Astrocyte of the spinal cord (primary cell): ENCODE results near the gene BCAS4.
A peak's percentile ranks its signal among the peaks of the same experiment; 100 is the strongest.

Source experiments
- DNase-seq: peaks from one replicate; pipeline ENCODE4 v3.0.0; 2011; ENCODE audit warnings: low read depth, low spot score
- H3K4me3 ChIP-seq: 2 replicates; pipeline ENCODE4 v1.5.1; 2011; ENCODE audit warnings: low read depth, mild to moderate bottlenecking, low read length, moderate library complexity
- in situ Hi-C: cut with HindIII; loops from 2 replicates; pipeline ENCODE4 v1.10.0; 2017; ENCODE audit warnings: low sequenced_read_pairs
- TF ChIP-seq, protein P1 (sequence below): IDR thresholded peaks from 2 replicates; pipeline ENCODE4 v1.5.1; 2012; ENCODE audit warnings: low read depth, mild to moderate bottlenecking, low read length, inconsistent platforms

BCAS4 gene

DNA sequence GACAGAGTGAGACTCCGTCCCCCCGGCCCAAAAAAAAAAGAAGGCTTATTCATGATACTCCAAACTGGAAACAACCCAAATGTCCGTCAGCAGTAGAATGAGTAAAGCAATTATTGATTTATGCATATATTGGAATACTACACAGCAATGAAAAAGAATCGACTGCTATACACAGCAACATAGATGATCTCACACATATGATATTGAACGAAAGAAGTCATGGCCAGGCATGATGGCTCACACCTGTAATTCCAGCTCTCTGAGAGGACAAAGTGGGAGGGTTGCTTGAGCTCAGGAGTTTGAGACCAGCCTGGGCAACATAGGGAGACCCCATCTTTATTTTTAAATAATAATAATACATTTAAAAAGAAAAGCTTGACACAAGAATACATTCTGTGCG lies 28.5 kb downstream of the BCAS4 start:
- DNase-seq, result no peak
- H3K4me3 ChIP-seq, result no peak overlapping the region
- in situ Hi-C loops, result no loop called here
- TF ChIP-seq, protein P1, sequence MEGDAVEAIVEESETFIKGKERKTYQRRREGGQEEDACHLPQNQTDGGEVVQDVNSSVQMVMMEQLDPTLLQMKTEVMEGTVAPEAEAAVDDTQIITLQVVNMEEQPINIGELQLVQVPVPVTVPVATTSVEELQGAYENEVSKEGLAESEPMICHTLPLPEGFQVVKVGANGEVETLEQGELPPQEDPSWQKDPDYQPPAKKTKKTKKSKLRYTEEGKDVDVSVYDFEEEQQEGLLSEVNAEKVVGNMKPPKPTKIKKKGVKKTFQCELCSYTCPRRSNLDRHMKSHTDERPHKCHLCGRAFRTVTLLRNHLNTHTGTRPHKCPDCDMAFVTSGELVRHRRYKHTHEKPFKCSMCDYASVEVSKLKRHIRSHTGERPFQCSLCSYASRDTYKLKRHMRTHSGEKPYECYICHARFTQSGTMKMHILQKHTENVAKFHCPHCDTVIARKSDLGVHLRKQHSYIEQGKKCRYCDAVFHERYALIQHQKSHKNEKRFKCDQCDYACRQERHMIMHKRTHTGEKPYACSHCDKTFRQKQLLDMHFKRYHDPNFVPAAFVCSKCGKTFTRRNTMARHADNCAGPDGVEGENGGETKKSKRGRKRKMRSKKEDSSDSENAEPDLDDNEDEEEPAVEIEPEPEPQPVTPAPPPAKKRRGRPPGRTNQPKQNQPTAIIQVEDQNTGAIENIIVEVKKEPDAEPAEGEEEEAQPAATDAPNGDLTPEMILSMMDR, result no peak

DNA sequence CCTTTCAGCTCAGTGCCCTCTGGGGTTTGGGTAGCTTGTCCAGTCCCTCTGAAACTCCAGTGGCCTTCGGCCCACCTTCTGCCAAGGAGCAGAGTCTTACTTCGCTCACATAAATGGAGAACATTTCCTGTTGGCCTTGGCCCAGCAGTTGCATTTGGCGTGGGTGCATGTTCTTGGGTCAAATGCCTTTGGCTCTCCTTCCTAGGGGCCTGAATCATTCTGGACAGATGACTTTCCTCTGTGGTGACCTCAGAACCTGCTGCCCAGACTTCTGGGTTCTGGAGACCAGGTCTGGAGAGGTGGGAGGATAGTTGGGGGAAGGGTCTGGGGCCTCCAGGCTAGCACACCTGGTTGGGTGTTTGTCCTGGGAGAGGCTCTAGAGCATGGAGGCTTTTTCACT lies 29.3 kb downstream of the BCAS4 start:
- in situ Hi-C loops, result no loop called here

DNA sequence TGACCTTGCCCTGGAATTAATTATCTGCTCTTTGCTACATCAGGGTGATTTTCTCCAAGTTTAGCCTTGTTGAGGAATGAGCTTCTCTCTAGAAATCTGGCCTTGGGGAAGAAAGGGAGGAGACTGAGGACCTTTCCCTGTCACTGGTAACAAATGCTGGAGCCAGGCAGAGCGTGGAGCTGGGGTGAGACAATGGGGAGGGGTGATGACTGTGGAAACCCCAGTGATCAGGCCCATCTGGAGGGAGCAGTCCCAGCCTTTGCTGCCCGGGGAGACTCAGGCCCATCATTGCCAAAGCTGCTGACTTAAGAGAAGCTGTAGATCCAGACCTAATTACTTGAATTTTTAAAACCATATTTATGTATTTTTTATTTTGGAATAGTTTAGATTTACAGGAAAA lies 31.3 kb downstream of the BCAS4 start:
- in situ Hi-C loops, result no loop called here
- H3K4me3 ChIP-seq, result no peak overlapping the region
- TF ChIP-seq, protein P1, result no peak
- DNase-seq, result no peak

More for the DNA sequence above, 29.3 kb downstream of the BCAS4 start:
- TF ChIP-seq, protein P1, result no peak
- H3K4me3 ChIP-seq, result no peak overlapping the region
- peak; percentile 71 for DNase-seq

DNA sequence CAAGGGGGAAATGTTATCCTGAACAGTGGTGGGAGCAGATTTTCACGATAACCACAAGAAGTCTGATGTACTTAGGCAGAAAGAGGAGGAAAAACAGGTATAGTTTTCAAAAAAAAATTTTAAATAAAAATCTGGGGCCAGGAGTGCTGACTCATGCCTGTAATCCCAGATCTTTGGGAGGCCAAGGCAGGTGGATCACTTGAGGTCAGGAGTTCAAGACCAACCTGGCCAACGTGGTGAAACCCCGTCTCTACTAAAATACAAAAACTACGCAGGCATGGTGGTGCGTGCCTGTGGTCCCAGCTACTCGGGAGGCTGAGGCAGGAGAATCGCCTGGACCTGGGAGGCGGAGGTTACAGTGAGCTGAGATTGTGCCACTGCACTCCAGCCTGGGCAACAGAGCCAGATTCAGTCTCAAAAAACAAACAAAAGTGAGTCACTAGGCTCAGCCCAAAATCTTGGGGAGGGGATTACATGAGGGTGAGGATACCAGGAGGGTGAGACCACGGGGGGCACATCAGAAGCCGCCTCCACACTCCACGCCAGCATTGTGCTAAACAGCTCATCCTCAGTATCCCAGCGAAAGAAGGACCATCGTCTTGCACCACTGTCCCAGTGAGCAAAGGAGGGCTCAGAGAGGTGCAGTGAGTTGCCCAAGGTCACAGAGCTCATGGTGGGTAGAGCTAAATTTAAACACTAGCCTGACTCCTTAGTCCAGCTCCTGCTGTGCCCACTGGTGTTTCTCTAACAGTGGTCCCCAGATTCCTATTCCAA lies 33.7 kb downstream of the BCAS4 start:
- in situ Hi-C loops, result no loop called here
- TF ChIP-seq, protein P1, result no peak
- DNase-seq, result no peak
- H3K4me3 ChIP-seq, result no peak overlapping the region

DNA sequence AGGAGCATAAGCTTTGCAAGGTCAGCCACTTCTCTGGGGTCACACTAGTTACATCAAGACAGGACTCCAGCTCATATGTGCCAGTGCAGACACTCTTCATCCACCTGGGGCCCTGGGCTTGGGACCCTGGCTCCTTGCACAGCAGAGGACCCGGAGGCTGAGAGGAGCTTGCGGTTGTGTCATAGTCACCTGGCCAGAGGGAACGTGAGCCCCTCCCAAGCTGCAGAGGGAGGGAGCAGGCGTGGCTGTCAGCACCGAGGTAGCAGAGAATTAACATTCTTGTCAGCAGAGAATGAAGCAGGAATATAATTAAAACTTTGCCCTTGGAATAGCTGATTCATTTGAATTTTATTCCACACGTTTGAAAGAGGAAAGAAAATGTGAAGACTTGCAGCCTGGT lies 36.8 kb downstream of the BCAS4 start:
- no peak overlapping the region for H3K4me3 ChIP-seq
- TF ChIP-seq, protein P1, result no peak
- no peak for DNase-seq
- in situ Hi-C loops, result no loop called here

DNA sequence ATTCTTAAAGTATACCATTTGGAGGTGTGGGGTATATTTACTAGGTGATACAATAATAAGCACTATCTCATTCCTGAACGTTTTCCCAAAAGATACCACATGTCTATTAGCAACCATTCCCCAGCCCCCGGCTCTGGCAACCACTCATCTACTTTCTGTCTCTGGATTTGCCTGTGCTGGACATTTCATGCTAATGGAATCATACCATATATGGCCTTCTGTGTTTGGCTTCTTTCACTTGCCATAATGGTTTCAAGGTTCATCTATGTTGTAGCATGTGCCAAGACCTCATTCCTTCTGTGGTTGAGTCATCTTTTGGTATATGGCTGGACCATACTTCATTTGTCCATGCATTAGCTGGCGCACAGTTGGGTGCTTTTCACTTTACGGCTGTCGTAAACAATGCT lies 39.7 kb downstream of the BCAS4 start:
- TF ChIP-seq, protein P1, result no peak
- H3K4me3 ChIP-seq, result no peak overlapping the region
- in situ Hi-C loops, result no loop called here
- peak; percentile 85 for DNase-seq
